HepG2 (cell line): ENCODE measurements around the gene CDC37. TPM values are rescaled to one million over a fixed set of nuclear protein-coding genes. Genes with fewer than 3 reads are reported as not detected.

Experiments
- ATAC-seq: fragments of 200-7000 bp; cut with Tn5 transposase; 3 replicates; pipeline ENCODE4 v1.9.1; 2020; ENCODE audit warnings: mild to moderate bottlenecking, moderate library complexity
- BruUV-seq: library from RNA; stranded (reverse); fragments of 400-500 nt; replicated peaks from 2 replicates; lab custom pipeline; 2021; lab: Mats Ljungman, UMichigan
- CTCF ChIA-PET: fragments of 300-600 bp; formaldehyde crosslinking; extraction: SDS; loops from one replicate; lab custom pipeline; 2021; ENCODE audit warnings: low total read pairs, inconsistent platforms, low intra/inter-chr PET ratio; lab: Yijun Ruan, JAX
- POLR2A ChIA-PET: fragments of 350-600 bp; sonication (Branson Sonifier 250); formaldehyde crosslinking; loops from one replicate; lab custom pipeline; 2020; ENCODE audit warnings: antibody characterized with exemption, inconsistent platforms; lab: Yijun Ruan, JAX
- DNase-seq: peaks from one replicate; pipeline ENCODE4 v3.0.0-alpha.2; 2015; ENCODE audit warnings: low spot score
- FAIRE-seq: peaks from 3 replicates; lab custom pipeline; 2011; peaks lifted over from hg19 to GRCh38; lab: Jason Lieb, UNC
- H2AFZ ChIP-seq: one replicate; pipeline ENCODE4 v1.6.1; 2011; ENCODE audit warnings: low read length, inconsistent platforms
- H3K27ac ChIP-seq: fragments of 300-600 bp; 3 replicates; pipeline ENCODE4 v1.8.0; 2011; ENCODE audit warnings: mixed run types, mild to moderate bottlenecking, mixed read lengths, low read length, inconsistent platforms; ENCODE audit not compliant: insufficient read depth; ENCODE audit errors: extremely low read length
- H3K27me3 ChIP-seq, 2 experiments: fragments of 200-600 bp in 1 of 2; 2 replicates in 1 of 2; 3 replicates in 1 of 2; pipeline versions ENCODE4 v1.6.0 to v1.8.0; 2011; ENCODE audit warnings: low read length in 2 of 2, mild to moderate bottlenecking in 2 of 2, moderate library complexity in 2 of 2, inconsistent platforms in 1 of 2; ENCODE audit not compliant: insufficient read depth in 2 of 2, control insufficient read depth in 1 of 2
- H3K36me3 ChIP-seq, 2 experiments: fragments of 200-600 bp in 1 of 2; replicated peaks in 1 of 2; 2 replicates in 1 of 2; 3 replicates in 1 of 2; pipeline versions ENCODE4 v1.5.1 to v1.8.0; 2011; ENCODE audit warnings: low read length in 2 of 2, inconsistent platforms in 1 of 2; ENCODE audit not compliant: insufficient read depth in 2 of 2, control insufficient read depth in 1 of 2
- H3K4me1 ChIP-seq: 2 replicates; pipeline ENCODE4 v1.5.1; 2012; ENCODE audit warnings: low read length, inconsistent platforms; ENCODE audit not compliant: insufficient read depth
- H3K4me2 ChIP-seq: 2 replicates; pipeline ENCODE4 v1.6.0; 2011; ENCODE audit warnings: low read depth, low read length, inconsistent platforms
- H3K4me3 ChIP-seq, 3 experiments: fragments of 200-600 bp in 1 of 3; sonication (generic), shearing (Covaris generic) in 1 of 3; replicated peaks in 1 of 3; 2 replicates each; pipeline ENCODE4 v1.5.1; 2011 to 2016; ENCODE audit warnings: low read length in 3 of 3, inconsistent platforms in 2 of 3, low read depth in 2 of 3, mild to moderate bottlenecking in 2 of 3, control low read depth in 1 of 3, mixed read lengths in 1 of 3; ENCODE audit not compliant: insufficient read depth in 1 of 3
- H3K79me2 ChIP-seq: one replicate; pipeline ENCODE4 v1.6.1; 2011; ENCODE audit warnings: low read length, inconsistent platforms; ENCODE audit not compliant: insufficient read depth
- H3K9ac ChIP-seq: 2 replicates; pipeline ENCODE4 v1.6.0; 2011; ENCODE audit warnings: mild to moderate bottlenecking, low read depth, low read length, inconsistent platforms; ENCODE audit not compliant: insufficient read depth
- H3K9me3 ChIP-seq: 2 replicates; pipeline ENCODE4 v1.5.1; 2012; ENCODE audit warnings: mild to moderate bottlenecking, low read length
- H4K20me1 ChIP-seq: 2 replicates; pipeline ENCODE4 v1.6.0; 2011; ENCODE audit warnings: inconsistent platforms, mild to moderate bottlenecking, low read length, moderate library complexity; ENCODE audit not compliant: insufficient read depth
- NR2F1 ChIP-seq, 2 experiments: fragments of 450-650 bp in 1 of 2; formaldehyde crosslinking in 1 of 2; IDR thresholded peaks; 2 replicates each; pipeline versions ENCODE4 v1.5.0 to v1.6.1; 2016 to 2020; ENCODE audit warnings: mild to moderate bottlenecking in 1 of 2, missing compliant biosample characterization in 1 of 2, missing genetic modification reagents in 1 of 2, moderate library complexity in 1 of 2
- NR2F6 ChIP-seq, 2 experiments: IDR thresholded peaks; 2 replicates each; pipeline ENCODE4 v1.6.1; 2016; ENCODE audit warnings: antibody characterized with exemption in 1 of 2, mild to moderate bottlenecking in 1 of 2
- PCBP1 ChIP-seq: fragments of 200-400 bp; formaldehyde crosslinking; IDR thresholded peaks from 2 replicates; pipeline ENCODE4 v1.6.1; 2017; ENCODE audit warnings: mild to moderate bottlenecking, low read depth, low read length, borderline replicate concordance
- PITX1 ChIP-seq: sonication (generic); formaldehyde crosslinking; IDR thresholded peaks from 2 replicates; pipeline ENCODE4 v1.5.1; 2020; ENCODE audit warnings: mild to moderate bottlenecking, missing genetic modification reagents
- SAP130 ChIP-seq: IDR thresholded peaks from 2 replicates; pipeline ENCODE4 v1.6.1; 2016; ENCODE audit warnings: low read depth
- SOX13 ChIP-seq, 3 experiments: fragments of 450-650 bp in 1 of 3; sonication (generic) in 1 of 3; formaldehyde crosslinking in 1 of 3; IDR thresholded peaks in 2 of 3; conservative IDR thresholded peaks in 1 of 3; 2 replicates each; pipeline versions ENCODE4 v1.5.0 to v1.6.1; 2016 to 2020; ENCODE audit warnings: antibody characterized with exemption in 1 of 3, mild to moderate bottlenecking in 1 of 3, missing compliant biosample characterization in 1 of 3, missing genetic modification reagents in 1 of 3, moderate library complexity in 1 of 3
- SOX5 ChIP-seq: IDR thresholded peaks from 2 replicates; pipeline ENCODE4 v1.6.1; 2016; ENCODE audit warnings: borderline replicate concordance
- ZKSCAN1 ChIP-seq: fragments of 150-350 bp; IDR thresholded peaks from 2 replicates; pipeline ENCODE4 v1.6.1; 2014; ENCODE audit warnings: low read length
- ZMYM3 ChIP-seq: sonication (generic); formaldehyde crosslinking; IDR thresholded peaks from 2 replicates; pipeline ENCODE4 v1.5.1; 2020; ENCODE audit warnings: mild to moderate bottlenecking, missing genetic modification reagents
- WGBS: methylation state at CpG from one replicate; pipeline ENCODE4 v1.1.6; 2017; ENCODE audit warnings: low lambda C conversion rate; 5-methylcytosine and 5-hydroxymethylcytosine counted together
- in situ Hi-C: cut with HindIII; loops from 2 replicates; pipeline ENCODE4 v1.10.0; 2017; ENCODE audit warnings: low pct_unique_long_range_greater_than_20kb; ENCODE audit not compliant: extremely low pct_ligation_motif_present
- intact Hi-C: fragments of 100-400 bp; cut with micrococcal nuclease; formaldehyde crosslinking; loops from one replicate; pipeline ENCODE4 v1.10.0; 2022; ENCODE audit not compliant: unreplicated experiment
- polyA plus RNA-seq, 8 experiments: library from polyadenylated mRNA; depleted of rRNA in 3 of 8; stranded (reverse) in 7 of 8; unstranded in 1 of 8; fragments of >200 nt; fragmentation: Illumina TruSeq in 4 of 8; extraction: Trizol in 4 of 8; gene quantifications; 2 replicates each; pipeline versions ENCODE4 v1.2.1 to v1.2.3, GENCODE V29; 2011 to 2016; ENCODE audit warnings: low read depth in 4 of 8, missing spikeins in 1 of 8, mixed read lengths in 1 of 8; ENCODE audit not compliant: insufficient read depth in 1 of 8
- total RNA-seq, 5 experiments: library from RNA; depleted of rRNA; stranded (reverse); fragments of >200 nt; fragmentation: Illumina TruSeq; extraction: Trizol; gene quantifications; 2 replicates each; pipeline ENCODE4 v1.2.3, GENCODE V29; 2016; ENCODE audit warnings: low read depth in 1 of 5
- TF ChIP-seq, protein P1 (sequence below): sonication (generic); formaldehyde crosslinking; IDR thresholded peaks from 2 replicates; pipeline ENCODE4 v1.8.0; 2022; ENCODE audit warnings: mild to moderate bottlenecking, missing genetic modification reagents
- TF ChIP-seq, protein P2 (sequence below): sonication (generic); formaldehyde crosslinking; IDR thresholded peaks from 2 replicates; pipeline ENCODE4 v1.4.0; 2020; ENCODE audit warnings: missing genetic modification reagents
- TF ChIP-seq, protein P3 (sequence below): sonication (generic); formaldehyde crosslinking; IDR thresholded peaks from 2 replicates; pipeline ENCODE4 v1.5.1; 2020; ENCODE audit warnings: mild to moderate bottlenecking, missing genetic modification reagents, moderate library complexity

CDC37 gene
- total and polyA plus RNA-seq, 2 of the 13 experiments (the other 11 are each of a cell fraction or from before 2014, with no cell fraction given) = 158 to 177 TPM

DNA sequence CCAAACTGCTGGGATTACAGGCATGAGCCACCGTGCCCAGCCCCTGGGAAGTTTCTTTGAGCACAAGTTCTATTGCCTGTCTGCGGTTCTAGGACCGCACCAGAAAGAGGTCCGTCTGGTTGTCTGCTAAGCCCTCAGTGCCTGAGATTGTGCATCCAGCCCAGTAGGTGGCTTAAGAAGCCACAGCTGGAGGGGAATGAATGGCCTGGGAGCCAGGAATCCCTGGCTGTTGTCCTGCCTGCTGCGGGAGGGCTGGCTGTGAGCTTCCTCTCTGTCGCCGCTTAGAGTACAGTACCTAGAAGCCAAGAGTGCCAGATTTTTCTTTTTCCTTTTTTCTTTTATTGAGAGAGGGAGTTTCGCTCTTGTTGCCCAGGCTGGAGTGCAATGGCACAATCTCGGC, 18.8 kb downstream of the CDC37 start:
- Histone ChIP-seq H3K36me3 (no peaks in the 10 kb centered on the region), H3K4me1 (peaks cover 49% of the 10 kb centered on the region), H3K9me3 (no peaks in the 10 kb centered on the region), H3K27ac (no peak overlapping the region), H3K79me2 (peaks cover 7% of the 10 kb centered on the region), H3K4me2 (peak overlapping the region; percentile 52), H2AFZ (no peak overlapping the region), H4K20me1 (no peaks in the 10 kb centered on the region), H3K4me3 (peak overlapping the region in 1 of 3 experiments; percentile 38; a peak in 1 of 6 replicates), H3K27me3 (no peaks in the 10 kb centered on the region; a peak in 1 of 5 replicates), H3K9ac (no peak overlapping the region)
- FAIRE-seq (peak; percentile 50), ATAC-seq (peak; percentile 40), DNase-seq (peak; percentile 38)
- ChIA-PET CTCF (no interaction called here), POLR2A (interaction anchor here (1.6 kb wide), 1 partner anchor 113 kb away, joined by 8 read pairs; the partner anchor contains the start of gene ICAM1)
- no TSS peak for BruUV-seq
- intact Hi-C loops = no loop called here
- in situ Hi-C loops = loop anchor here (5.0 kb wide), 1 partner anchor 47 kb away; the partner anchor contains the start of gene ICAM3
- WGBS = 22% methylated on average over 9 of the region's 9 CpGs
- TF ChIP-seq NR2F1 (CRISPR knock-in tag; IDR thresholded peaks at IDR 0.05) (0 out of 4 replicates have a peak, but pooled peaks of 1 of the 2 experiments have one; percentile 12), SOX5 (CRISPR knock-in tag) (no peak), PITX1 (CRISPR knock-in tag) (peak; percentile 40; the same call in 1 of the 2 replicates), NR2F6 (IDR thresholded peaks at IDR 0.05) (no peak; the same call in 1 of the 2 replicates), NR2F6 (CRISPR knock-in tag; IDR thresholded peaks at IDR 0.05) (peak; percentile 38; the same call in 1 of the 2 replicates), PCBP1 (no peak), SOX13 (IDR thresholded peaks at IDR 0.05) (no peak), SOX13 (CRISPR knock-in tag; conservative IDR thresholded peaks at IDR 0.05 in 1 of 2, IDR thresholded peaks at IDR 0.05 in 1 of 2) (no peak), ZMYM3 (CRISPR knock-in tag) (peak; percentile 39; the same call in 1 of the 2 replicates), SAP130 (CRISPR knock-in tag) (peak; percentile 28; the same call in 1 of the 2 replicates), ZKSCAN1 (0 out of 2 replicates have a peak, but pooled peaks have one; percentile 29)
- TF ChIP-seq, protein P1, sequence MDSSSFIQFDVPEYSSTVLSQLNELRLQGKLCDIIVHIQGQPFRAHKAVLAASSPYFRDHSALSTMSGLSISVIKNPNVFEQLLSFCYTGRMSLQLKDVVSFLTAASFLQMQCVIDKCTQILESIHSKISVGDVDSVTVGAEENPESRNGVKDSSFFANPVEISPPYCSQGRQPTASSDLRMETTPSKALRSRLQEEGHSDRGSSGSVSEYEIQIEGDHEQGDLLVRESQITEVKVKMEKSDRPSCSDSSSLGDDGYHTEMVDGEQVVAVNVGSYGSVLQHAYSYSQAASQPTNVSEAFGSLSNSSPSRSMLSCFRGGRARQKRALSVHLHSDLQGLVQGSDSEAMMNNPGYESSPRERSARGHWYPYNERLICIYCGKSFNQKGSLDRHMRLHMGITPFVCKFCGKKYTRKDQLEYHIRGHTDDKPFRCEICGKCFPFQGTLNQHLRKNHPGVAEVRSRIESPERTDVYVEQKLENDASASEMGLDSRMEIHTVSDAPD (CRISPR knock-in tag) = no peak
- TF ChIP-seq, protein P2, sequence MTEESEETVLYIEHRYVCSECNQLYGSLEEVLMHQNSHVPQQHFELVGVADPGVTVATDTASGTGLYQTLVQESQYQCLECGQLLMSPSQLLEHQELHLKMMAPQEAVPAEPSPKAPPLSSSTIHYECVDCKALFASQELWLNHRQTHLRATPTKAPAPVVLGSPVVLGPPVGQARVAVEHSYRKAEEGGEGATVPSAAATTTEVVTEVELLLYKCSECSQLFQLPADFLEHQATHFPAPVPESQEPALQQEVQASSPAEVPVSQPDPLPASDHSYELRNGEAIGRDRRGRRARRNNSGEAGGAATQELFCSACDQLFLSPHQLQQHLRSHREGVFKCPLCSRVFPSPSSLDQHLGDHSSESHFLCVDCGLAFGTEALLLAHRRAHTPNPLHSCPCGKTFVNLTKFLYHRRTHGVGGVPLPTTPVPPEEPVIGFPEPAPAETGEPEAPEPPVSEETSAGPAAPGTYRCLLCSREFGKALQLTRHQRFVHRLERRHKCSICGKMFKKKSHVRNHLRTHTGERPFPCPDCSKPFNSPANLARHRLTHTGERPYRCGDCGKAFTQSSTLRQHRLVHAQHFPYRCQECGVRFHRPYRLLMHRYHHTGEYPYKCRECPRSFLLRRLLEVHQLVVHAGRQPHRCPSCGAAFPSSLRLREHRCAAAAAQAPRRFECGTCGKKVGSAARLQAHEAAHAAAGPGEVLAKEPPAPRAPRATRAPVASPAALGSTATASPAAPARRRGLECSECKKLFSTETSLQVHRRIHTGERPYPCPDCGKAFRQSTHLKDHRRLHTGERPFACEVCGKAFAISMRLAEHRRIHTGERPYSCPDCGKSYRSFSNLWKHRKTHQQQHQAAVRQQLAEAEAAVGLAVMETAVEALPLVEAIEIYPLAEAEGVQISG (CRISPR knock-in tag) = 0 out of 2 replicates have a peak, but pooled peaks have one; percentile 15
- TF ChIP-seq, protein P3, sequence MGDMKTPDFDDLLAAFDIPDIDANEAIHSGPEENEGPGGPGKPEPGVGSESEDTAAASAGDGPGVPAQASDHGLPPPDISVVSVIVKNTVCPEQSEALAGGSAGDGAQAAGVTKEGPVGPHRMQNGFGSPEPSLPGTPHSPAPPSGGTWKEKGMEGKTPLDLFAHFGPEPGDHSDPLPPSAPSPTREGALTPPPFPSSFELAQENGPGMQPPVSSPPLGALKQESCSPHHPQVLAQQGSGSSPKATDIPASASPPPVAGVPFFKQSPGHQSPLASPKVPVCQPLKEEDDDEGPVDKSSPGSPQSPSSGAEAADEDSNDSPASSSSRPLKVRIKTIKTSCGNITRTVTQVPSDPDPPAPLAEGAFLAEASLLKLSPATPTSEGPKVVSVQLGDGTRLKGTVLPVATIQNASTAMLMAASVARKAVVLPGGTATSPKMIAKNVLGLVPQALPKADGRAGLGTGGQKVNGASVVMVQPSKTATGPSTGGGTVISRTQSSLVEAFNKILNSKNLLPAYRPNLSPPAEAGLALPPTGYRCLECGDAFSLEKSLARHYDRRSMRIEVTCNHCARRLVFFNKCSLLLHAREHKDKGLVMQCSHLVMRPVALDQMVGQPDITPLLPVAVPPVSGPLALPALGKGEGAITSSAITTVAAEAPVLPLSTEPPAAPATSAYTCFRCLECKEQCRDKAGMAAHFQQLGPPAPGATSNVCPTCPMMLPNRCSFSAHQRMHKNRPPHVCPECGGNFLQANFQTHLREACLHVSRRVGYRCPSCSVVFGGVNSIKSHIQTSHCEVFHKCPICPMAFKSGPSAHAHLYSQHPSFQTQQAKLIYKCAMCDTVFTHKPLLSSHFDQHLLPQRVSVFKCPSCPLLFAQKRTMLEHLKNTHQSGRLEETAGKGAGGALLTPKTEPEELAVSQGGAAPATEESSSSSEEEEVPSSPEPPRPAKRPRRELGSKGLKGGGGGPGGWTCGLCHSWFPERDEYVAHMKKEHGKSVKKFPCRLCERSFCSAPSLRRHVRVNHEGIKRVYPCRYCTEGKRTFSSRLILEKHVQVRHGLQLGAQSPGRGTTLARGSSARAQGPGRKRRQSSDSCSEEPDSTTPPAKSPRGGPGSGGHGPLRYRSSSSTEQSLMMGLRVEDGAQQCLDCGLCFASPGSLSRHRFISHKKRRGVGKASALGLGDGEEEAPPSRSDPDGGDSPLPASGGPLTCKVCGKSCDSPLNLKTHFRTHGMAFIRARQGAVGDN (CRISPR knock-in tag) = peak; percentile 21; the same call in 1 of the 2 replicates
